T47D (cell line): Measurements from ENCODE around the gene PCDHGB5.
A peak's percentile ranks its signal among the peaks of the same experiment; 100 is the strongest.
"Not testable (repeated sequence)": the region's sequence is repeated elsewhere in the genome, so short reads cannot be mapped to it uniquely, and the experiment has no call there.

Experiments
- DNase-seq, 2 experiments: peaks; one replicate each; pipeline versions ENCODE4 v3.0.0 to v3.0.0-alpha.2; 2011 to 2012; ENCODE audit warnings: low read depth in 1 of 2, low spot score in 1 of 2
- JUND ChIP-seq: IDR thresholded peaks from 2 replicates; pipeline ENCODE4 v1.6.1; 2012; ENCODE audit warnings: low read depth
- in situ Hi-C: cut with HindIII; loops from 2 replicates; pipeline ENCODE4 v1.10.0; 2016; ENCODE audit warnings: low sequenced_read_pairs, low pct_unique_long_range_greater_than_20kb

The PCDHGB5 gene

GRCh38 chr5:141430332-141431113 lies 32.8 kb downstream of the PCDHGB5 start, which contains the start of gene PCDHGA12:
Gene PCDHGA12, plus strand, starts transcription at chr5:141430507. Its CDS starts 253 bp downstream, at chr5:141430760.
- DNase-seq: no peak
- in situ Hi-C loops: no loop called here
- no peak for TF ChIP-seq JUND

GRCh38 chr5:141431286-141431685 lies 33.5 kb downstream of the PCDHGB5 start:
- no peak for DNase-seq
- in situ Hi-C loops: no loop called here
- TF ChIP-seq JUND: no peak

GRCh38 chr5:141432308-141432707 lies 34.6 kb downstream of the PCDHGB5 start:
- in situ Hi-C loops, DNase-seq: not testable (repeated sequence)

- in situ Hi-C loops, DNase-seq: not testable (repeated sequence)
Measured at GRCh38 chr5:141432726-141433125, 35.0 kb downstream of the PCDHGB5 start.

GRCh38 chr5:141434006-141434405 lies 36.3 kb downstream of the PCDHGB5 start:
- no peak for TF ChIP-seq JUND
- DNase-seq: no peak
- in situ Hi-C loops: no loop called here

- no peak for DNase-seq
- TF ChIP-seq JUND: no peak
- in situ Hi-C loops: no loop called here
Measured at GRCh38 chr5:141437221-141437620, 39.5 kb downstream of the PCDHGB5 start.

- no peak for TF ChIP-seq JUND
- in situ Hi-C loops: no loop called here
- DNase-seq: peak in 1 of 2 experiments; percentile 89
Measured at GRCh38 chr5:141439411-141440141, 41.8 kb downstream of the PCDHGB5 start.

- no peak for TF ChIP-seq JUND
Measured at GRCh38 chr5:141440341-141440740, 42.6 kb downstream of the PCDHGB5 start.

GRCh38 chr5:141441571-141442170 lies 43.9 kb downstream of the PCDHGB5 start:
- no peak for DNase-seq
- no peak for TF ChIP-seq JUND
- in situ Hi-C loops: no loop called here

More at GRCh38 chr5:141440341-141440740, 42.6 kb downstream of the PCDHGB5 start:
- DNase-seq: no peak
- in situ Hi-C loops: no loop called here
